Suppressor macrophage (primary cell): ENCODE measurements around the gene SLC2A4.

ENCODE experiments used
- DNase-seq, 4 experiments: peaks; one replicate each; pipeline ENCODE4 v3.0.0-alpha.2; 2020 to 2022

Gene SLC2A4

GRCh38 chr17:7279448-7279847 lies 2.1 kb upstream of the SLC2A4 start:
- no peak for DNase-seq

GRCh38 chr17:7280519-7281073 lies 922 bp upstream of the SLC2A4 start:
- DNase-seq: peak; percentile 87 to 91 (median 89)

GRCh38 chr17:7281953-7282751 lies 634 bp downstream of the SLC2A4 start:
- peak in 1 of 4 experiments; percentile 18 for DNase-seq

GRCh38 chr17:7282752-7283321 lies 1.3 kb downstream of the SLC2A4 start:
- peak in 3 of 4 experiments; percentile 36 to 43 (median 41) for DNase-seq

- peak; percentile 32 to 55 (median 50) for DNase-seq
Measured at GRCh38 chr17:7283471-7284216, 2.1 kb downstream of the SLC2A4 start.

- DNase-seq: no peak
Measured at GRCh38 chr17:7284911-7285310, 3.4 kb downstream of the SLC2A4 start.

GRCh38 chr17:7285679-7286078 lies 4.2 kb downstream of the SLC2A4 start:
- DNase-seq: no peak

GRCh38 chr17:7289256-7290032 lies 7.9 kb downstream of the SLC2A4 start:
- no peak for DNase-seq

GRCh38 chr17:7290166-7290565 lies 8.6 kb downstream of the SLC2A4 start:
- DNase-seq: no peak

GRCh38 chr17:7290685-7291084 lies 9.2 kb downstream of the SLC2A4 start:
- no peak for DNase-seq

- DNase-seq: no peak
Measured at GRCh38 chr17:7292194-7292593, 10.7 kb downstream of the SLC2A4 start.

GRCh38 chr17:7292729-7293128 lies 11.2 kb downstream of the SLC2A4 start:
- DNase-seq: no peak

- no peak for DNase-seq
Measured at GRCh38 chr17:7293159-7293558, 11.6 kb downstream of the SLC2A4 start.

- DNase-seq: no peak
Measured at GRCh38 chr17:7293816-7294613, 12.5 kb downstream of the SLC2A4 start.

GRCh38 chr17:7294614-7295153 lies 13.2 kb downstream of the SLC2A4 start, which contains the start of gene YBX2:
TSS of gene YBX2 (minus strand) at chr17:7294639. CDS start at chr17:7294500, 139 bp downstream.
- peak; percentile 24 to 66 (median 43) for DNase-seq

- no peak for DNase-seq
Measured at GRCh38 chr17:7295230-7296180, 14.0 kb downstream of the SLC2A4 start.

- DNase-seq: peak; percentile 90 to 95 (median 94)
Measured at GRCh38 chr17:7296189-7296861, 14.8 kb downstream of the SLC2A4 start.

- DNase-seq: no peak
Measured at GRCh38 chr17:7304179-7304578, 22.7 kb downstream of the SLC2A4 start.
